Astrocyte (in vitro differentiated cells and primary cell): ENCODE results near the gene BRICD5. TPM values are rescaled to one million over a fixed set of nuclear protein-coding genes. Genes with fewer than 3 reads are reported as not detected.

Source experiments
- DNase-seq: peaks from one replicate; pipeline ENCODE4 v3.0.0-alpha.2; 2010; ENCODE audit warnings: low read depth
- FAIRE-seq: peaks from 2 replicates; lab custom pipeline; 2011; peaks lifted over from hg19 to GRCh38; lab: Jason Lieb, UNC
- H2AFZ ChIP-seq: 2 replicates; pipeline ENCODE4 v1.6.0; 2012; ENCODE audit warnings: low read depth, low read length, inconsistent platforms
- H3K27ac ChIP-seq: 2 replicates; pipeline ENCODE4 v1.5.1; 2011; ENCODE audit warnings: low read depth, low read length, inconsistent platforms
- H3K27me3 ChIP-seq: 2 replicates; pipeline ENCODE4 v1.6.0; 2011; ENCODE audit warnings: low read length, inconsistent platforms; ENCODE audit not compliant: insufficient read depth
- H3K36me3 ChIP-seq: 2 replicates; pipeline ENCODE4 v1.5.1; 2011; ENCODE audit warnings: low read length, inconsistent platforms; ENCODE audit not compliant: insufficient read depth
- H3K4me1 ChIP-seq: 2 replicates; pipeline ENCODE4 v1.5.1; 2011; ENCODE audit warnings: low read length, inconsistent platforms; ENCODE audit not compliant: insufficient read depth
- H3K4me2 ChIP-seq: 2 replicates; pipeline ENCODE4 v1.6.0; 2012; ENCODE audit warnings: low read length, inconsistent platforms
- H3K4me3 ChIP-seq: 2 replicates; pipeline ENCODE4 v1.5.1; 2011; ENCODE audit warnings: low read depth, mild to moderate bottlenecking, low read length, inconsistent platforms; ENCODE audit not compliant: insufficient read depth
- H3K79me2 ChIP-seq: 2 replicates; pipeline ENCODE4 v1.6.0; 2012; ENCODE audit warnings: mild to moderate bottlenecking, low read length, inconsistent platforms; ENCODE audit not compliant: insufficient read depth
- H3K9ac ChIP-seq: 2 replicates; pipeline ENCODE4 v1.6.0; 2012; ENCODE audit warnings: mild to moderate bottlenecking, low read length, inconsistent platforms
- H3K9me3 ChIP-seq: 2 replicates; pipeline ENCODE4 v1.5.1; 2012; ENCODE audit warnings: low read depth, mild to moderate bottlenecking, low read length, inconsistent platforms; ENCODE audit not compliant: insufficient read depth
- H4K20me1 ChIP-seq: 2 replicates; pipeline ENCODE4 v1.6.0; 2012; ENCODE audit warnings: low read length, inconsistent platforms; ENCODE audit not compliant: insufficient read depth
- H3K27ac Mint-ChIP-seq: one replicate; pipeline ENCODE4 v1.8.0; 2021; ENCODE audit warnings: mild to moderate bottlenecking, mixed read lengths; ENCODE audit not compliant: unreplicated experiment
- H3K27me3 Mint-ChIP-seq: one replicate; pipeline ENCODE4 v1.8.0; 2021; ENCODE audit warnings: low read depth, mixed read lengths; ENCODE audit not compliant: unreplicated experiment
- H3K36me3 Mint-ChIP-seq: one replicate; pipeline ENCODE4 v1.8.0; 2021; ENCODE audit warnings: low read depth, mixed read lengths; ENCODE audit not compliant: unreplicated experiment
- H3K4me1 Mint-ChIP-seq: one replicate; pipeline ENCODE4 v1.8.0; 2021; ENCODE audit warnings: low read depth, mixed read lengths; ENCODE audit not compliant: unreplicated experiment
- H3K4me3 Mint-ChIP-seq: one replicate; pipeline ENCODE4 v1.8.0; 2021; ENCODE audit warnings: mild to moderate bottlenecking, moderate library complexity, mixed read lengths; ENCODE audit not compliant: unreplicated experiment
- H3K9me3 Mint-ChIP-seq: one replicate; pipeline ENCODE4 v1.8.0; 2021; ENCODE audit warnings: mild to moderate bottlenecking, mixed read lengths; ENCODE audit not compliant: unreplicated experiment
- EZH2 ChIP-seq: IDR thresholded peaks from 2 replicates; pipeline ENCODE4 v1.6.1; 2012; ENCODE audit warnings: mild to moderate bottlenecking, low read length, inconsistent platforms; ENCODE audit not compliant: insufficient read depth
- total RNA-seq: library from RNA; stranded (reverse); gene quantifications from 2 replicates; pipeline ENCODE4 v1.2.1, GENCODE V29; 2021
- TF ChIP-seq, protein P1 (sequence below): IDR thresholded peaks from 2 replicates; pipeline ENCODE4 v1.5.1; 2011; ENCODE audit warnings: low read depth, mild to moderate bottlenecking, inconsistent platforms, low read length, moderate library complexity; ENCODE audit not compliant: insufficient read depth

The BRICD5 gene
- total RNA-seq, 1 donor from 2014 or later: 6.4 TPM

DNA sequence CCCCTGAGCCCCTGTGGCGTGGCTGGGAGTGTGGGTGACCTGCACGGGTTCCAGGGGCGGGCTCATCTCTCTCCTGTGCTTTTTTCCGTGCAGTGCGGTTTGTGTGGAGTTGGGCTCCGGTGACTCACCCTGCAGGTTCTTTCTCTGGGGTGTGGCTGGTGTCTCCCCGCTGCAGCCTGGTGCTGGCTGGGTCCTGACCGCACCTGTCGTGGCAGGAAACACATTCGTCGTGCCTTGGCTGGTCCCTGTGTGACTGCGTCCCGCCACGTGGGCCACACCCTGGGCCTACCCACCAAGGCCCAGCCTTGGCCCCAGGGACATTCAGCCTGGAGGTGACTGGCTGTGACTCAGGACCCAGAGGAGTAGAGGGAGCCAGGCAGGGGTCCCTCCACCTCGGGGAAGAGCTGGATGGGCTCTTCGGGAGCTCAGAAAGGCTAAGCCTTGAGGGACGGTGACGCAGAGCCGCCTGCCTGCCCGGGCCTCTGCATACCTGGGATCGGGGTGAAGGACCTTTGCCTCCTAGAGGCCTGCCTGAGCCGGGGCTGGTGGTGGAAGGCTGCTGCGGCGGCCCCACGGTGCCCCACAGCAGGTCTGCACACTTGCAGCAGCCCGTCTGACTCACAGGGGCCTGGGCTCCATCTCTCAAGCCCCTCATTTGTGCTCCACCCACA, 47.3 kb downstream of the BRICD5 start:
- Histone ChIP-seq H2AFZ (no peak overlapping the region), H3K27me3 (no peaks in the 10 kb centered on the region), H3K4me3 (no peak overlapping the region), H3K9ac (no peak overlapping the region), H3K4me1 (peaks cover 30% of the 10 kb centered on the region), H4K20me1 (peaks cover 80% of the 10 kb centered on the region), H3K9me3 (no peaks in the 10 kb centered on the region), H3K36me3 (peaks cover 7% of the 10 kb centered on the region), H3K79me2 (peaks cover 78% of the 10 kb centered on the region), H3K27ac (no peak overlapping the region), H3K4me2 (no peak overlapping the region)
- FAIRE-seq (no peak), DNase-seq (no peak)
- TF ChIP-seq, protein P1, sequence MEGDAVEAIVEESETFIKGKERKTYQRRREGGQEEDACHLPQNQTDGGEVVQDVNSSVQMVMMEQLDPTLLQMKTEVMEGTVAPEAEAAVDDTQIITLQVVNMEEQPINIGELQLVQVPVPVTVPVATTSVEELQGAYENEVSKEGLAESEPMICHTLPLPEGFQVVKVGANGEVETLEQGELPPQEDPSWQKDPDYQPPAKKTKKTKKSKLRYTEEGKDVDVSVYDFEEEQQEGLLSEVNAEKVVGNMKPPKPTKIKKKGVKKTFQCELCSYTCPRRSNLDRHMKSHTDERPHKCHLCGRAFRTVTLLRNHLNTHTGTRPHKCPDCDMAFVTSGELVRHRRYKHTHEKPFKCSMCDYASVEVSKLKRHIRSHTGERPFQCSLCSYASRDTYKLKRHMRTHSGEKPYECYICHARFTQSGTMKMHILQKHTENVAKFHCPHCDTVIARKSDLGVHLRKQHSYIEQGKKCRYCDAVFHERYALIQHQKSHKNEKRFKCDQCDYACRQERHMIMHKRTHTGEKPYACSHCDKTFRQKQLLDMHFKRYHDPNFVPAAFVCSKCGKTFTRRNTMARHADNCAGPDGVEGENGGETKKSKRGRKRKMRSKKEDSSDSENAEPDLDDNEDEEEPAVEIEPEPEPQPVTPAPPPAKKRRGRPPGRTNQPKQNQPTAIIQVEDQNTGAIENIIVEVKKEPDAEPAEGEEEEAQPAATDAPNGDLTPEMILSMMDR: no peak
- no peak for TF ChIP-seq EZH2
- H3K4me3 Mint-ChIP-seq: no peak overlapping the region
- peaks cover 2% of the 10 kb centered on the region for H3K36me3 Mint-ChIP-seq
- peaks cover 6% of the 10 kb centered on the region for H3K4me1 Mint-ChIP-seq
- H3K27ac Mint-ChIP-seq: peak overlapping the region; percentile 72
- H3K9me3 Mint-ChIP-seq: no peaks in the 10 kb centered on the region
- H3K27me3 Mint-ChIP-seq: no peaks in the 10 kb centered on the region

DNA sequence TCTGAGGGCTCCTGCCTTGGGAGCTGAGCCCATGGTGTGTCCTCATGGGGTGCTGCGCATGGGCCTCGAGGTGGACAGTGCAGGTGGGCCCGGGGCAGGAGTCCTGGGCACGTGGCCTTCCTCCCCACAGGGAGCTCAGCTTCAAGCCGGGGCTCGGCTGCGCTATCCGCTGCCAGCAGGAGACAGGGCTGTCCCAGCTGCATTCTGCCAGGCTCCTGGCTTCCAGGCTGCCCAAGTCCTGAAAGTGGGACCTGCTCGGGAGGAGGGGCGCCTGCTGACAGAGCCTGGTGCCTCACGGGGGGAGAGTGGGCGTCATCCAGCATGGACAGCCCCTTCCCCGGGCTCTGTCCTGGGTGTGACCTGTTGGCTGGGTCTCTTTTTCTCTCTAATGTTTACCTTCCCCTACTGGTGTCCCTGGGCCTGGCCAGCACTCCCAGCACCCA, 48.0 kb downstream of the BRICD5 start:
- H4K20me1 ChIP-seq: peaks cover 81% of the 10 kb centered on the region

More for the DNA sequence above, 48.0 kb downstream of the BRICD5 start:
- no peak overlapping the region for H3K27ac ChIP-seq
- H3K9me3 ChIP-seq: no peaks in the 10 kb centered on the region
- peaks cover 5% of the 10 kb centered on the region for H3K36me3 ChIP-seq
- no peak overlapping the region for H3K4me2 ChIP-seq
- H3K4me1 Mint-ChIP-seq: peaks cover 9% of the 10 kb centered on the region
- FAIRE-seq (no peak), DNase-seq (no peak)
- no peaks in the 10 kb centered on the region for H3K27me3 ChIP-seq
- no peak overlapping the region for H3K4me3 ChIP-seq
- no peak overlapping the region for H3K9ac ChIP-seq
- no peaks in the 10 kb centered on the region for H3K36me3 Mint-ChIP-seq
- no peak for TF ChIP-seq EZH2
- TF ChIP-seq, protein P1: no peak
- H3K79me2 ChIP-seq: peaks cover 84% of the 10 kb centered on the region
- no peak overlapping the region for H2AFZ ChIP-seq
- no peaks in the 10 kb centered on the region for H3K27me3 Mint-ChIP-seq
- peaks cover 36% of the 10 kb centered on the region for H3K4me1 ChIP-seq
- H3K4me3 Mint-ChIP-seq: no peak overlapping the region
- H3K9me3 Mint-ChIP-seq: no peaks in the 10 kb centered on the region
- H3K27ac Mint-ChIP-seq: no peak overlapping the region
